ENCODE data around the gene ATP11C. TPM values are rescaled to one million over a fixed set of nuclear protein-coding genes. Genes with fewer than 3 reads are reported as not detected.
"Not testable (repeated sequence)": the region's sequence is repeated elsewhere in the genome, so short reads cannot be mapped to it uniquely, and the experiment has no call there.

ATP11C gene
- total RNA-seq, 4 donors from 2014 or later, result 6.4 to 26.0 (median 15.4) TPM

DNA sequence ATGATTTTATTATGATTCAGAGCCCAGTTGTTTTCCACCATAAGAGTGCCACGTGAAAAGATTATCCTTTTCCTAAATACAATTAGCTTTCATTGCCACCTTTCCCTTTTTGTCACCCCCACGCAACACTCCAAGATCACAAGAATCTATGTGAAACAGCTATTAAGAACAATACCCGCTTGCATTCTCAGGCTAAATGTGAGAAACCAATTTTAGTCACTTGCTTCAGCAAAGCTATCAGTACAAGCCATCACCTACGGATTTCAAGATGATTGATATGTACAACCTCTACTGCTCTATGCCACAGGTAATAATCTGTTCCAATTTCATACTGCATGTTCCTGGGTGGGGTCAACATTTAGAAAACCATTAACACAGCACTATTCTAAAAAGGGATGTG is 2.5 kb downstream of the ATP11C start:
- Histone ChIP-seq H3K4me3 (peak overlapping the region in 1 of 4 donors; percentile 79), H3K4me1 (peaks cover 0 to 16% (median 2%) of the 10 kb centered on the region in 4 donors), H3K27ac (no peak overlapping the region), H3K27me3 (no peaks in the 10 kb centered on the region), H3K36me3 (no peaks in the 10 kb centered on the region), H3K9me3 (no peaks in the 10 kb centered on the region)
- in situ Hi-C loops (cut with MboI; ENCODE audit: low pct_ligation_motif_present in 1 of 4, low pct_unique_long_range_greater_than_20kb in 1 of 4, low sequenced_read_pairs in 3 of 4), result no loop called here
- intact Hi-C loops (cut with DNase I; ENCODE audit: low total_unique reads), result loop anchor here (1.0 kb wide), 1 partner anchor 18 kb away; no protein-coding TSS in a partner anchor
- TF ChIP-seq EP300 (IDR thresholded peaks at IDR 0.05; ENCODE audit: low read depth) (no peak), POLR2AphosphoS5 (IDR thresholded peaks at IDR 0.05) (no peak), POLR2A (IDR thresholded peaks at IDR 0.05) (no peak)
- TF ChIP-seq, protein P1, sequence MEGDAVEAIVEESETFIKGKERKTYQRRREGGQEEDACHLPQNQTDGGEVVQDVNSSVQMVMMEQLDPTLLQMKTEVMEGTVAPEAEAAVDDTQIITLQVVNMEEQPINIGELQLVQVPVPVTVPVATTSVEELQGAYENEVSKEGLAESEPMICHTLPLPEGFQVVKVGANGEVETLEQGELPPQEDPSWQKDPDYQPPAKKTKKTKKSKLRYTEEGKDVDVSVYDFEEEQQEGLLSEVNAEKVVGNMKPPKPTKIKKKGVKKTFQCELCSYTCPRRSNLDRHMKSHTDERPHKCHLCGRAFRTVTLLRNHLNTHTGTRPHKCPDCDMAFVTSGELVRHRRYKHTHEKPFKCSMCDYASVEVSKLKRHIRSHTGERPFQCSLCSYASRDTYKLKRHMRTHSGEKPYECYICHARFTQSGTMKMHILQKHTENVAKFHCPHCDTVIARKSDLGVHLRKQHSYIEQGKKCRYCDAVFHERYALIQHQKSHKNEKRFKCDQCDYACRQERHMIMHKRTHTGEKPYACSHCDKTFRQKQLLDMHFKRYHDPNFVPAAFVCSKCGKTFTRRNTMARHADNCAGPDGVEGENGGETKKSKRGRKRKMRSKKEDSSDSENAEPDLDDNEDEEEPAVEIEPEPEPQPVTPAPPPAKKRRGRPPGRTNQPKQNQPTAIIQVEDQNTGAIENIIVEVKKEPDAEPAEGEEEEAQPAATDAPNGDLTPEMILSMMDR (IDR thresholded peaks at IDR 0.05), result no peak
- 45 to 51% methylated on average over 3 to 4 of the region's 4 CpGs for WGBS, 2 donors (ENCODE audit: low coverage in 1 of 2)
- DNase-seq, result no peak

DNA sequence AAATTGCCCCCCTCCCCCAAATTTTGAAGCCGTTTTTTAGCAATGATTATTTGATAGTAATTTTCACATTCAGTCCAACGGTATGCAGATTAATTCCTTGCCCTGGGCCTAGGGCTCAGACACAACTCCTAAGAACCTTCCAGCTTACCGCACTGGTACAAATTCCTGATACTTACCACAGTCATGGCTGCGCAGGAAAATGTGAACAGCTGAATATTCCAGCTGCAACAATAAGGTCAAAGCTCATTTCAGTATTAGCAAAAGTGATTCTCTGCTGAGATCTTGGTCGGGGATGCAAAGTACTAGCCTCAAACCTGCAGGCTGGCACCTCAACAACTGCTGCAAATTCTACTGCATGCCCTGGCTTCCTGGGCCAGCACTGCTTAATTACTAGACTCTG is 3.0 kb downstream of the ATP11C start:
- no peak for DNase-seq
- Histone ChIP-seq H3K9me3 (no peaks in the 10 kb centered on the region), H3K27me3 (no peaks in the 10 kb centered on the region), H3K36me3 (no peaks in the 10 kb centered on the region), H3K4me1 (peaks cover 0 to 16% (median 2%) of the 10 kb centered on the region in 4 donors), H3K4me3 (no peak overlapping the region), H3K27ac (no peak overlapping the region)
- WGBS, 2 donors (ENCODE audit: low coverage in 1 of 2), result 43 to 54% methylated on average over 2 to 5 of the region's 5 CpGs
- in situ Hi-C loops (cut with MboI; ENCODE audit: low pct_ligation_motif_present in 1 of 4, low pct_unique_long_range_greater_than_20kb in 1 of 4, low sequenced_read_pairs in 3 of 4), result no loop called here
- TF ChIP-seq EP300 (IDR thresholded peaks at IDR 0.05; ENCODE audit: low read depth), result no peak
- intact Hi-C loops (cut with DNase I; ENCODE audit: low total_unique reads), result loop anchor here (1.0 kb wide), 1 partner anchor 18 kb away; no protein-coding TSS in a partner anchor

DNA sequence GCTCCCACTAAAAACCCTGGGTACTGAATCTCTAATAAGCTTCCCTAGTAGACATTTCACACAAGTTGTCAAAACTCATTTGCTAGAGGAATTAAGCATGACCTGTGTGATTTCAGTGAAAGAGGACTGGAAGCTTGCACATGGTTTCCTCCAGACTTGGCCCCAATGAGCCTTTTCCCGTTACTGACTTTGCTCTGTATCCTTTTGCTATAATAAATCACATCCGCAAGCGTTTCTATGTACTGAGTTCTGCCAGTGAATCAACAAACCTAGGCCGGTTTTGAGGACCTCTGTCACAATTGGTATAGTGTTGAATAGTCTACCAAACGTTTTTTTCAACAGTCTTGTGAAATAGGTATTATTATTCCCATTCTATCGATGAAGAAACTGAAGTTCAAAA is 8.2 kb downstream of the ATP11C start:
- no peak overlapping the region for H3K4me3 ChIP-seq
- intact Hi-C loops (cut with DNase I; ENCODE audit: low total_unique reads) (no loop called here), in situ Hi-C loops (cut with MboI; ENCODE audit: low pct_ligation_motif_present in 1 of 4, low pct_unique_long_range_greater_than_20kb in 1 of 4, low sequenced_read_pairs in 3 of 4) (no loop called here)
- no peaks in the 10 kb centered on the region for H3K9me3 ChIP-seq
- WGBS, 2 donors (ENCODE audit: low coverage in 1 of 2), result 58% methylated on average over 6 of the region's 6 CpGs; no CpG with 5 or more reads in 1 of the 2 donors
- no peaks in the 10 kb centered on the region for H3K27me3 ChIP-seq
- TF ChIP-seq POLR2AphosphoS5 (IDR thresholded peaks at IDR 0.05) (no peak), POLR2A (IDR thresholded peaks at IDR 0.05) (no peak), EP300 (IDR thresholded peaks at IDR 0.05; ENCODE audit: low read depth) (no peak)
- TF ChIP-seq, protein P1 (IDR thresholded peaks at IDR 0.05), result no peak
- no peak for DNase-seq
- H3K27ac ChIP-seq, result no peak overlapping the region
- H3K4me1 ChIP-seq, result peaks cover 0 to under 1% (median 0%) of the 10 kb centered on the region in 4 donors
- no peaks in the 10 kb centered on the region for H3K36me3 ChIP-seq

DNA sequence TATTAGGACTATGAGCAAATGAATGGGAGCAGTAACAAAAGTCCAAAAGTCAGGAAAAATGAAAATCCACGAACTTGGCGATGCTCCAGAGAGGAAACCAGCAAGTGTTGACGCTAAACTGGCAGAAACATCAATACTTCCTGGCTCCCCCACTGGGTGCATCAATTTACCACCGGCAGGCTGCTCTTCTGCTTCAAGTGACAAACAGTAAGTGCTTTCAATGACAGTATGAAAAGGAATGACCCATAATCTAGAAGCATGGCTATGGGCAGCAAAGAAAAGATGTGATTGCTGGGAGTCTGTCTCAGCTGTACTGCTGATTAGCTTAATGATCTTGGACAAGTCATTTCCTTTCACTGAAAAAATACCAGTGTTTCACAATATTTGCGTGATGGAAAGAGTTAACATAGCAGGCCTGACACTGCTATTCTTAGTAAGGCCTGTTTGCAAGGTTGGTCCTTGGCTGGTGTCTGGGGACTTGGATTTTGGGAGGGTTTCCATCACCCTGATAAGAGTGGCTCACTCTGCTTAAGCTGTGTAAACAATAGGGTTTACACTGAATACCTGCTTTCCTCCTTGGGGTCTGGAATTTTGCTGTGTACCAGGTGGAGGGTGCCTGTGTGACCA is 8.7 kb downstream of the ATP11C start:
- Histone ChIP-seq H3K27ac (no peak overlapping the region), H3K27me3 (no peaks in the 10 kb centered on the region), H3K36me3 (no peaks in the 10 kb centered on the region), H3K9me3 (no peaks in the 10 kb centered on the region), H3K4me1 (no peaks in the 10 kb centered on the region), H3K4me3 (no peak overlapping the region)
- WGBS, 2 donors (ENCODE audit: low coverage in 1 of 2), result 55% methylated on average over 5 of the region's 5 CpGs; no CpG with 5 or more reads in 1 of the 2 donors
- no peak for TF ChIP-seq POLR2A (IDR thresholded peaks at IDR 0.05)
- TF ChIP-seq, protein P1 (IDR thresholded peaks at IDR 0.05), result no peak
- no peak for TF ChIP-seq EP300 (IDR thresholded peaks at IDR 0.05; ENCODE audit: low read depth)
- TF ChIP-seq POLR2AphosphoS5 (IDR thresholded peaks at IDR 0.05), result no peak
- intact Hi-C loops (cut with DNase I; ENCODE audit: low total_unique reads), result no loop called here
- no peak for DNase-seq
- in situ Hi-C loops (cut with MboI; ENCODE audit: low pct_ligation_motif_present in 1 of 4, low pct_unique_long_range_greater_than_20kb in 1 of 4, low sequenced_read_pairs in 3 of 4), result no loop called here

DNA sequence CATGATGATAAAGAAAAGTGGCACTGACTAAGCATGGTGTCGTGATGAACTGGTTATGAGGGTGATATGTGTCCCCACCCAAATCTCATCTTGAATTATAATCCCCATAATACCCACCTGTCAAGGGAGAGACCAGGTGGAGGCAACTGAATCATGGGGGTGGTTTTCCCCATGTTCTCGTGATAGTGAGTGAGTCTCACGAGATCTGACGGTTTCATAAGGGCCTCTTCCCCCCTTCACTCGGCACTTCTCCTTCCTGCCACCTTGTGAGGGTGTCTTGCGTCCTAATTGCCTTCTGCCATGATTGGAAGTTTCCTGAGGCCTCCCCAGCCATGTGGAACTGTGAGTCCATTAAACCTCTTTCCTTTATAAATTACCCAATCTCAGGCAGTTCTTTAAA is 11.7 kb downstream of the ATP11C start:
- H3K27ac ChIP-seq; H3K36me3 ChIP-seq; intact Hi-C loops (cut with DNase I; ENCODE audit: low total_unique reads); DNase-seq; in situ Hi-C loops (cut with MboI; ENCODE audit: low pct_ligation_motif_present in 1 of 4, low pct_unique_long_range_greater_than_20kb in 1 of 4, low sequenced_read_pairs in 3 of 4); H3K9me3 ChIP-seq; H3K27me3 ChIP-seq; H3K4me3 ChIP-seq; H3K4me1 ChIP-seq: not testable (repeated sequence)
- 74% methylated on average over 6 of the region's 6 CpGs; no CpG with 5 or more reads in 1 of the 2 donors for WGBS, 2 donors (ENCODE audit: low coverage in 1 of 2)

All from transverse colon (tissue), 4 donors.